H1 (cell line): ENCODE data around the gene ADAMTS14. TPM values are rescaled to one million over a fixed set of nuclear protein-coding genes. Genes with fewer than 3 reads are reported as not detected.

Experiments used
- CTCF ChIA-PET: fragments of 300-600 bp; sonication (Branson Sonifier 250); formaldehyde crosslinking; loops from one replicate; lab custom pipeline; 2021; ENCODE audit not compliant: partially characterized antibody; lab: Charles Lee
- POLR2A ChIA-PET: fragments of 300-600 bp; sonication (Branson Sonifier 250); formaldehyde crosslinking; loops from one replicate; lab custom pipeline; 2021; ENCODE audit warnings: inconsistent platforms; ENCODE audit not compliant: partially characterized antibody; lab: Charles Lee
- DNase-seq, 2 experiments: peaks; one replicate each; pipeline versions ENCODE4 v3.0.0 to v3.0.0-alpha.2; 2010 to 2022; ENCODE audit warnings: low spot score in 2 of 2, low read depth in 1 of 2, mixed read lengths in 1 of 2
- FAIRE-seq: peaks from 2 replicates; lab custom pipeline; 2011; peaks lifted over from hg19 to GRCh38; lab: Jason Lieb, UNC
- H2AFZ ChIP-seq: 2 replicates; pipeline ENCODE4 v1.8.1; 2012; ENCODE audit warnings: low read length, inconsistent platforms
- H2AK5ac ChIP-seq: 2 replicates; pipeline ENCODE4 v1.6.1; 2013; ENCODE audit warnings: low read depth, low read length
- H2BK120ac ChIP-seq: replicated peaks from 2 replicates; pipeline ENCODE3; 2013; ENCODE audit warnings: low read depth, low read length, inconsistent platforms
- H2BK12ac ChIP-seq: 2 replicates; pipeline ENCODE4 v1.6.1; 2013; ENCODE audit warnings: low read depth, low read length
- H2BK15ac ChIP-seq: 2 replicates; pipeline ENCODE4 v1.6.1; 2013; ENCODE audit warnings: low read length
- H2BK20ac ChIP-seq: 2 replicates; pipeline ENCODE4 v1.6.1; 2013; ENCODE audit warnings: low read length
- H2BK5ac ChIP-seq: 2 replicates; pipeline ENCODE4 v1.6.1; 2013; ENCODE audit warnings: low read depth, low read length
- H3K14ac ChIP-seq: 2 replicates; pipeline ENCODE4 v1.6.1; 2013; ENCODE audit warnings: inconsistent platforms; ENCODE audit not compliant: insufficient read length
- H3K18ac ChIP-seq: 2 replicates; pipeline ENCODE4 v1.6.1; 2013; ENCODE audit warnings: low read length; ENCODE audit errors: extremely low read depth
- H3K23ac ChIP-seq: 2 replicates; pipeline ENCODE4 v1.6.1; 2013; ENCODE audit warnings: inconsistent platforms; ENCODE audit not compliant: insufficient read length
- H3K23me2 ChIP-seq: 2 replicates; pipeline ENCODE4 v1.6.1; 2013; ENCODE audit warnings: low read depth, low read length
- H3K27ac ChIP-seq: 2 replicates; pipeline ENCODE4 v1.6.1; 2011; ENCODE audit warnings: low read depth, low read length, inconsistent platforms
- H3K27me3 ChIP-seq, 4 experiments: replicated peaks in 1 of 4; 1 replicate in 1 of 4; 2 replicates in 3 of 4; pipeline versions ENCODE4 v1.6.1 to v1.8.1; 2011 to 2013; ENCODE audit warnings: low read length in 3 of 4, mild to moderate bottlenecking in 3 of 4, inconsistent platforms in 2 of 4, mixed read lengths in 2 of 4, moderate library complexity in 1 of 4; ENCODE audit not compliant: control insufficient read depth in 3 of 4, insufficient read depth in 3 of 4; ENCODE audit errors: extremely low read depth in 1 of 4
- H3K36me3 ChIP-seq, 4 experiments: 2 replicates each; pipeline versions ENCODE4 v1.6.1 to v1.8.1; 2011 to 2013; ENCODE audit warnings: mild to moderate bottlenecking in 4 of 4, low read length in 3 of 4, moderate library complexity in 2 of 4, control low read depth in 1 of 4, inconsistent platforms in 1 of 4; ENCODE audit not compliant: insufficient read depth in 4 of 4, control insufficient read depth in 2 of 4
- H3K4ac ChIP-seq: replicated peaks from 2 replicates; pipeline ENCODE3; 2013; ENCODE audit warnings: low read length, low read depth, mixed read lengths, inconsistent platforms; ENCODE audit not compliant: insufficient read length
- H3K4me1 ChIP-seq, 4 experiments: replicated peaks in 1 of 4; 1 replicate in 1 of 4; 2 replicates in 3 of 4; pipeline versions ENCODE4 v1.6.1 to v1.8.1; 2011 to 2013; ENCODE audit warnings: low read length in 3 of 4, inconsistent platforms in 2 of 4, mixed read lengths in 1 of 4; ENCODE audit not compliant: insufficient read depth in 4 of 4, control insufficient read depth in 3 of 4
- H3K4me2 ChIP-seq, 2 experiments: 2 replicates each; pipeline versions ENCODE4 v1.6.1 to v1.8.1; 2011 to 2013; ENCODE audit warnings: low read depth in 2 of 2, low read length in 2 of 2, control low read depth in 1 of 2, inconsistent platforms in 1 of 2, mild to moderate bottlenecking in 1 of 2; ENCODE audit not compliant: insufficient read depth in 1 of 2
- H3K4me3 ChIP-seq, 4 experiments: fragments of 200-600, 300-600 bp in 1 of 4; sonication (generic), shearing (Covaris generic), sonication (Bioruptor Twin) in 1 of 4; 2 replicates each; pipeline versions ENCODE4 v1.5.1 to v1.8.1; 2011 to 2016; ENCODE audit warnings: low read length in 4 of 4, low read depth in 3 of 4, control low read depth in 2 of 4, inconsistent platforms in 2 of 4, mild to moderate bottlenecking in 2 of 4, mixed read lengths in 1 of 4, moderate library complexity in 1 of 4; ENCODE audit not compliant: insufficient read depth in 2 of 4; ENCODE audit errors: extremely low read depth in 1 of 4
- H3K56ac ChIP-seq: replicated peaks from 2 replicates; pipeline ENCODE3; 2013; ENCODE audit warnings: low read depth, mild to moderate bottlenecking, mixed read lengths, low read length, inconsistent platforms; ENCODE audit not compliant: insufficient read length
- H3K79me1 ChIP-seq: 2 replicates; pipeline ENCODE4 v1.6.1; 2013; ENCODE audit warnings: low read depth, low read length, control low read depth
- H3K79me2 ChIP-seq, 2 experiments: 2 replicates each; pipeline versions ENCODE4 v1.6.1 to v1.8.1; 2012 to 2013; ENCODE audit warnings: low read length in 2 of 2, mild to moderate bottlenecking in 2 of 2, inconsistent platforms in 1 of 2; ENCODE audit not compliant: insufficient read depth in 2 of 2, control insufficient read depth in 1 of 2
- H3K9ac ChIP-seq, 4 experiments: replicated peaks in 1 of 4; 1 replicate in 1 of 4; 2 replicates in 3 of 4; pipeline versions ENCODE4 v1.6.1 to v1.8.1; 2011 to 2013; ENCODE audit warnings: low read depth in 3 of 4, low read length in 3 of 4, control low read depth in 2 of 4, mild to moderate bottlenecking in 2 of 4, moderate library complexity in 2 of 4, inconsistent platforms in 1 of 4; ENCODE audit errors: extremely low read depth in 1 of 4
- H3K9me3 ChIP-seq, 2 experiments: 2 replicates each; pipeline versions ENCODE4 v1.6.1 to v1.8.1; 2012 to 2013; ENCODE audit warnings: mild to moderate bottlenecking in 2 of 2, moderate library complexity in 2 of 2, control low read depth in 1 of 2, inconsistent platforms in 1 of 2, low read depth in 1 of 2, low read length in 1 of 2, mixed read lengths in 1 of 2; ENCODE audit not compliant: insufficient read depth in 2 of 2
- H4K20me1 ChIP-seq, 2 experiments: replicated peaks in 1 of 2; 2 replicates each; pipeline versions ENCODE3 to v1.8.1; 2011 to 2013; ENCODE audit warnings: inconsistent platforms in 2 of 2, low read length in 2 of 2, mild to moderate bottlenecking in 1 of 2; ENCODE audit not compliant: insufficient read depth in 2 of 2, control insufficient read depth in 1 of 2
- H4K5ac ChIP-seq: 2 replicates; pipeline ENCODE4 v1.6.1; 2013; ENCODE audit warnings: low read length, low read depth, mixed read lengths, inconsistent platforms; ENCODE audit not compliant: insufficient read length
- H4K8ac ChIP-seq: 2 replicates; pipeline ENCODE4 v1.8.0; 2013; ENCODE audit warnings: mild to moderate bottlenecking, moderate library complexity, low read length, inconsistent platforms; ENCODE audit not compliant: insufficient read depth; ENCODE audit errors: extremely low read depth
- H4K91ac ChIP-seq: replicated peaks from 2 replicates; pipeline ENCODE3; 2013; ENCODE audit warnings: low read length, mixed read lengths, inconsistent platforms; ENCODE audit not compliant: insufficient read length
- PHF8 ChIP-seq: fragments of 200-600 bp; sonication (generic); conservative IDR thresholded peaks from 2 replicates; pipeline ENCODE4 v1.7.1; 2012; ENCODE audit warnings: low read depth, mild to moderate bottlenecking, inconsistent platforms, low read length, moderate library complexity
- WGBS, 2 experiments: shearing (Covaris generic) in 1 of 2; methylation state at CpG; one replicate each; pipeline versions ENCODE4 v1.1.6 to v1.1.7; 2013 to 2015; ENCODE audit warnings: low lambda C conversion rate in 2 of 2, mixed read lengths in 2 of 2, inconsistent platforms in 1 of 2, low coverage in 1 of 2, missing lambda C conversion rate in 1 of 2; ENCODE audit not compliant: insufficient replicate concordance in 2 of 2, insufficient coverage in 1 of 2, insufficient read length in 1 of 2; ENCODE audit errors: extremely low coverage in 1 of 2, missing lambda C conversion rate in 1 of 2; 5-methylcytosine and 5-hydroxymethylcytosine counted together
- polyA plus RNA-seq, 7 experiments: library from polyadenylated mRNA; depleted of rRNA in 3 of 7; stranded (reverse) in 5 of 7; unstranded in 2 of 7; fragments of >200 nt in 5 of 7; fragments of 200-250 nt in 2 of 7; gene quantifications; 1 replicate in 5 of 7; 2 replicates in 1 of 7; 4 replicates in 1 of 7; pipeline versions ENCODE4 v1.2.1 to v1.2.3, GENCODE V29; 2011 to 2013; ENCODE audit warnings: missing spikeins in 2 of 7, mixed read lengths in 2 of 7
- total RNA-seq: library from RNA; stranded (reverse); fragmentation: NEBNext Ultra II Directional; extraction: Animal tissue kit (Norgen Biotek cat#: 25700); gene quantifications from 2 replicates; pipeline ENCODE4 v1.2.1, GENCODE V29; 2021

The ADAMTS14 gene
- total and polyA plus RNA-seq, 2 of the 8 experiments (the other 6 are each of a cell fraction or from before 2014, with no cell fraction given) = 2.0 to 2.3 TPM

DNA sequence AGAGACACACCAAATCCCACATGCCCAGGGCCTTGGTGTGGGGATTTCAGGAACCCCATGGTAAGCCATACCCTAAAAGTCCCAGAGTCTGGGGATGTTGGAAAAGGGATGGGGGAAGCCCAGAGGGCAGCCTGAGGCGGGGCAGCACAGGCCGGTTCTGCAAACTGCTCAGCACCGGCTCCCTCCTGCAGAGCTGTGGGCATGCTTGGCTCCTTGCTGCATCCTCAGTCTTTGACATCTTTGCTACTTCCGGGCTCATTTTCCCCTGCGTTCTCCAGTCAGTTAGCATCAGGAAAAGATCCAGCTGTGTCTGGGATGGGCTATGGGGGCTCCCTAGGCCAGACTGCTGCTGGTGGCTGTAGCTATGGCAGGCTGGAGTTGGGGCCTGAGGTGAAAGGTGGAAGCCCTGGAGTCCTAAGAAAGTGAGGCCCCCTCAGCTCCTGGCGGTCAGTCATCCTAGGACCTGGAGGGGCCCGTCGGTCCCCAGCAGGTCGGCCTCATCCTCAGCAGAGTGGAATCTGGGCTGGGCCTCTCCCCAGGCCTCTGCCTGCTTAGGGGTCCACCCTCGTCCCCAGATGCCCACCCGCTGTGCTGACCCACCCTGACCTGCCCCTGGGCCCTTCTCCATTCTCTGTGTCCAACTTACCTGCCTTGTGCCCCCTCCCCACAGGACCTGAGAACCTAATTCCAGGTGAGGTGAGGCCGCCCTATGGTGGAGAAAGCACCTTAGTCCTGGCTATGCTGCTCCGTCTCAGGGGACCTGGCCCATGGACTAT, 103.6 kb downstream of the ADAMTS14 start:
- DNase-seq = peak in 1 of 2 experiments; percentile 40
- CTCF ChIA-PET = interaction anchor here (4.4 kb wide), 1 partner anchor 18 kb away, joined by 15 read pairs; no protein-coding TSS in a partner anchor

More for the DNA sequence above, 103.6 kb downstream of the ADAMTS14 start:
- Histone ChIP-seq H3K4ac (no peak overlapping the region), H2AK5ac (no peak overlapping the region), H3K4me2 (no peak overlapping the region), H2BK5ac (no peak overlapping the region), H3K27me3 (no peaks in the 10 kb centered on the region), H4K5ac (no peak overlapping the region), H4K91ac (no peak overlapping the region), H3K36me3 (no peaks in the 10 kb centered on the region), H3K9me3 (no peaks in the 10 kb centered on the region), H4K8ac (no peak overlapping the region; the same call in 1 of the 2 replicates), H3K56ac (no peak overlapping the region), H2AFZ (no peak overlapping the region), H3K23me2 (no peaks in the 10 kb centered on the region), H3K14ac (no peak overlapping the region), H3K9ac (no peak overlapping the region), H2BK20ac (no peak overlapping the region), H2BK15ac (no peak overlapping the region), H3K18ac (no peak overlapping the region), H3K79me2 (no peaks in the 10 kb centered on the region), H3K4me3 (no peak overlapping the region), H4K20me1 (no peaks in the 10 kb centered on the region), H3K27ac (no peak overlapping the region), H3K23ac (no peak overlapping the region), H2BK12ac (no peak overlapping the region), H3K79me1 (no peaks in the 10 kb centered on the region), H3K4me1 (peaks cover 0 to 3% (median 0%) of the 10 kb centered on the region in 4 experiments; a peak in 2 of 7 replicates), H2BK120ac (no peak overlapping the region)
- POLR2A ChIA-PET = interaction anchor here (0.6 to 0.8 kb wide), 2 partner anchors 11 to 152 kb away, joined by 3 to 4 read pairs; no protein-coding TSS in a partner anchor
- FAIRE-seq = no peak
- 88% methylated on average over 12 of the region's 13 CpGs; no CpG with 5 or more reads in 1 of the 2 experiments for WGBS, 2 experiments
- TF ChIP-seq PHF8 = no peak
